ENCODE data around the gene HRK.
A peak's percentile ranks its signal among the peaks of the same experiment; 100 is the strongest.

The HRK gene

GRCh38 chr12:116880213-116880816, 926 bp downstream of the HRK start:
- H3K4me3 ChIP-seq (ENCODE audit: low read length) = no peak overlapping the region
- peak; percentile 14 for DNase-seq (ENCODE audit: low read depth)
- no peak for TF ChIP-seq CTCF (IDR thresholded peaks at IDR 0.05; ENCODE audit: insufficient read depth, low read depth, low read length, missing control alignments)

- no peak for TF ChIP-seq CTCF (IDR thresholded peaks at IDR 0.05; ENCODE audit: insufficient read depth, low read depth, low read length, missing control alignments)
- peak; percentile 8 for DNase-seq (ENCODE audit: low read depth)
- no peak overlapping the region for H3K4me3 ChIP-seq (ENCODE audit: low read length)
Observed at GRCh38 chr12:116879509-116880212, 1.6 kb downstream of the HRK start.

- no peak for TF ChIP-seq CTCF (IDR thresholded peaks at IDR 0.05; ENCODE audit: insufficient read depth, low read depth, low read length, missing control alignments)
- DNase-seq (ENCODE audit: low read depth) = peak; percentile 32
- H3K4me3 ChIP-seq (ENCODE audit: low read length) = no peak overlapping the region
Observed at GRCh38 chr12:116878567-116879508, 2.4 kb downstream of the HRK start.

- no peak overlapping the region for H3K4me3 ChIP-seq (ENCODE audit: low read length)
- DNase-seq (ENCODE audit: low read depth) = no peak
- TF ChIP-seq CTCF (IDR thresholded peaks at IDR 0.05; ENCODE audit: insufficient read depth, low read depth, low read length, missing control alignments) = no peak
Observed at GRCh38 chr12:116876151-116876869, 4.9 kb downstream of the HRK start.

GRCh38 chr12:116874324-116874995, 6.8 kb downstream of the HRK start:
- TF ChIP-seq CTCF (IDR thresholded peaks at IDR 0.05; ENCODE audit: insufficient read depth, low read depth, low read length, missing control alignments) = no peak
- no peak for DNase-seq (ENCODE audit: low read depth)
- no peak overlapping the region for H3K4me3 ChIP-seq (ENCODE audit: low read length)

GRCh38 chr12:116870306-116870705, 10.9 kb downstream of the HRK start:
- no peak overlapping the region for H3K4me3 ChIP-seq (ENCODE audit: low read length)
- DNase-seq (ENCODE audit: low read depth) = no peak
- TF ChIP-seq CTCF (IDR thresholded peaks at IDR 0.05; ENCODE audit: insufficient read depth, low read depth, low read length, missing control alignments) = no peak
